HL-60 (cell line): Measurements from ENCODE around the gene STX18.

Source experiments
- CTCF ChIP-seq: IDR thresholded peaks from one replicate; pipeline ENCODE4 v1.5.1; 2011; ENCODE audit warnings: low read length, control low read depth, inconsistent platforms; ENCODE audit not compliant: insufficient read depth
- GABPA ChIP-seq: IDR thresholded peaks from 2 replicates; pipeline ENCODE4 v1.6.1; 2012; ENCODE audit warnings: low read depth
- POLR2AphosphoS5 ChIP-seq: IDR thresholded peaks from 2 replicates; pipeline ENCODE4 v1.6.1; 2012; ENCODE audit warnings: low read depth
- REST ChIP-seq: IDR thresholded peaks from 2 replicates; pipeline ENCODE4 v1.6.1; 2012; ENCODE audit warnings: low read depth; ENCODE audit not compliant: insufficient replicate concordance
- SPI1 ChIP-seq: IDR thresholded peaks from 2 replicates; pipeline ENCODE4 v1.6.1; 2012; ENCODE audit warnings: low read depth, mild to moderate bottlenecking, borderline replicate concordance

- TF ChIP-seq CTCF (no peak), POLR2AphosphoS5 (no peak), REST (no peak), GABPA (no peak), SPI1 (no peak)
Observed at GRCh38 chr4:4398430-4398829, 143.4 kb downstream of the STX18 start.
